Stomach (tissue), 9 donors: ENCODE results near the gene CAND2. TPM values are rescaled to one million over a fixed set of nuclear protein-coding genes. Genes with fewer than 3 reads are reported as not detected.

Experiments
- DNase-seq, 2 donors: peaks; one replicate each; pipeline versions ENCODE4 v3.0.0 to v3.0.0-alpha.2; 2013 to 2019
- H3K27ac ChIP-seq, 5 donors: fragments of 200-600 bp in 4 of 5; sonication (generic) in 4 of 5; one replicate each; pipeline ENCODE4 v1.5.1; 2013 to 2019; ENCODE audit warnings: mild to moderate bottlenecking in 1 of 5, moderate library complexity in 1 of 5
- H3K27me3 ChIP-seq, 3 donors: fragments of 200-600 bp; sonication (generic); one replicate each; pipeline ENCODE4 v1.5.1; 2017 to 2019; ENCODE audit warnings: mixed run types in 1 of 3
- H3K36me3 ChIP-seq, 4 donors: fragments of 200-600 bp; sonication (generic); 1 replicate in 3 of 4; 2 replicates in 1 of 4; pipeline ENCODE4 v1.5.1; 2016 to 2019
- H3K4me1 ChIP-seq, 4 donors: fragments of 200-600 bp; sonication (generic); one replicate each; pipeline ENCODE4 v1.5.1; 2016 to 2019
- H3K4me3 ChIP-seq, 4 donors: fragments of 200-600 bp; sonication (generic) in 3 of 4; one replicate each; pipeline ENCODE4 v1.5.1; 2016 to 2019; ENCODE audit warnings: mild to moderate bottlenecking in 1 of 4
- H3K9me3 ChIP-seq, 4 donors: fragments of 200-600 bp; sonication (generic); one replicate each; pipeline ENCODE4 v1.5.1; 2016 to 2019
- EP300 ChIP-seq: sonication (generic); formaldehyde crosslinking; IDR thresholded peaks from one replicate; pipeline ENCODE4 v1.6.1; 2017; ENCODE audit warnings: antibody characterized with exemption
- POLR2A ChIP-seq, 4 donors: fragments of 450-650 bp; IDR thresholded peaks; one replicate each; pipeline ENCODE4 v1.6.1; 2016; ENCODE audit warnings: antibody characterized with exemption in 4 of 4, control low read depth in 2 of 4, mild to moderate bottlenecking in 1 of 4, moderate library complexity in 1 of 4
- POLR2AphosphoS5 ChIP-seq, 3 donors: sonication (generic); formaldehyde crosslinking; IDR thresholded peaks; one replicate each; pipeline ENCODE4 v1.6.1; 2016; ENCODE audit warnings: antibody characterized with exemption in 3 of 3
- WGBS, 5 donors: extraction: QIAGEN DNeasy Blood & Tissue Kit in 3 of 5; methylation state at CpG; one replicate each; pipeline versions ENCODE4 v1.1.5 to v1.1.7; 2013 to 2018; 5-methylcytosine and 5-hydroxymethylcytosine counted together
- intact Hi-C: fragments of 100-400 bp; cut with DNase I; formaldehyde crosslinking; loops from one replicate; pipeline ENCODE4 v1.15.1; 2023; ENCODE audit warnings: low total_unique reads
- polyA plus RNA-seq, 3 donors: library from polyadenylated mRNA; stranded (reverse); fragments of 200-250 nt; gene quantifications; one replicate each; pipeline ENCODE4 v1.2.3, GENCODE V29; 2013
- total RNA-seq, 5 donors: library from RNA; depleted of rRNA; stranded (reverse); fragments of >200 nt; gene quantifications; one replicate each; pipeline versions ENCODE4 v1.1.0 to v1.2.3, GENCODE V29; 2014 to 2016
- TF ChIP-seq, protein P1 (sequence below), 7 experiments: fragments of 450-650 bp in 4 of 7; fragments of 200-600 bp in 3 of 7; sonication (generic) in 3 of 7; IDR thresholded peaks; one replicate each; pipeline ENCODE4 v1.5.1; 2016 to 2019; ENCODE audit warnings: antibody characterized with exemption in 7 of 7, control low read depth in 2 of 7, mild to moderate bottlenecking in 1 of 7
- donor health status: healthy with polysubstance abuse.
- donor health status: Bipolar disorder and iron deficiency.
- donor health status: healthy.

Gene CAND2
- total and polyA plus RNA-seq, 8 donors, result under 0.01 to 5.3 (median 2.8) TPM

- WGBS, 5 donors, result 89 to 96% (median 92%) methylated on average over 5 to 6 of the region's 6 CpGs
- H3K9me3 ChIP-seq, result no peaks in the 10 kb centered on the region
- DNase-seq, result no peak
- peaks cover 6 to 19% (median 15%) of the 10 kb centered on the region in 4 donors for H3K4me1 ChIP-seq
- no peak overlapping the region for H3K4me3 ChIP-seq
- intact Hi-C loops, result no loop called here
- no peaks in the 10 kb centered on the region for H3K27me3 ChIP-seq
- no peak for TF ChIP-seq POLR2AphosphoS5 (IDR thresholded peaks at IDR 0.05)
- no peak for TF ChIP-seq POLR2A (IDR thresholded peaks at IDR 0.05)
- peaks cover 11 to 56% (median 42%) of the 10 kb centered on the region in 4 donors for H3K36me3 ChIP-seq
- no peak overlapping the region for H3K27ac ChIP-seq
These were observed 17.5 kb downstream of the CAND2 start for GRCh38 chr3:12813967-12814366.

DNA sequence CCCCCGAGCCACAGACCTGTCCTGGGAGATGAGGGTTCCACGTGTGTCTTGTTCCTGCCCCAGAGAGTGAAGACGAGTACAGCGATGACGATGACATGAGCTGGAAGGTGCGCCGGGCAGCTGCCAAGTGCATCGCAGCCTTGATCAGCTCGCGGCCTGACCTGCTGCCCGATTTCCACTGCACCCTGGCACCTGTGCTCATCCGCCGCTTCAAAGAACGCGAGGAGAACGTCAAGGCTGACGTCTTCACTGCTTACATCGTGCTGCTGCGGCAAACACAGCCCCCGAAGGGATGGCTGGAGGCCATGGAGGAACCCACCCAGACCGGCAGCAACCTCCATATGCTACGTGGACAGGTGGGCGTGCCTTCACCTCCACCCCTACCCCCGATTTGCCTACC lies 18.6 kb downstream of the CAND2 start:
- intact Hi-C loops, result no loop called here

DNA sequence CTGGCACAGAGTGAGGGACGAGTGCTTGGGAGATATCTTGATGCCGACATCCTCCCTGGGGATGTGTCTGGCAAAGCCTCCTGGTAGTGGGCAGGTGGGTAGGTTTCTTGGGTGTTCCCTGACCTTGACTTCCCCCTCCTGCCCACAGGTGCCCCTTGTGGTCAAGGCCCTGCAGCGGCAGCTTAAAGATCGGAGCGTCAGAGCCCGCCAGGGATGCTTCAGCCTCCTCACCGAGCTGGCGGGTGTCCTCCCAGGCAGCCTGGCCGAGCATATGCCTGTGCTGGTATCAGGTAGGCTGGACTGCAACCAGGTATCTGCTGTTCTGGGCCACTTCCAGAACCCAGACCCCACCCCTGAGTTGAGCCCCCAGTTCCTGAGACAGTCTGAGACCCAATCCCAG lies 19.2 kb downstream of the CAND2 start:
- Histone ChIP-seq H3K9me3 (no peaks in the 10 kb centered on the region), H3K27me3 (no peaks in the 10 kb centered on the region), H3K36me3 (peaks cover 11 to 72% (median 52%) of the 10 kb centered on the region in 4 donors), H3K4me3 (no peak overlapping the region), H3K27ac (no peak overlapping the region), H3K4me1 (peaks cover 0 to 5% (median 4%) of the 10 kb centered on the region in 4 donors)
- WGBS, 5 donors, result 84 to 95% (median 88%) methylated on average over 8 to 9 of the region's 9 CpGs
- no peak for DNase-seq
- TF ChIP-seq, protein P1, sequence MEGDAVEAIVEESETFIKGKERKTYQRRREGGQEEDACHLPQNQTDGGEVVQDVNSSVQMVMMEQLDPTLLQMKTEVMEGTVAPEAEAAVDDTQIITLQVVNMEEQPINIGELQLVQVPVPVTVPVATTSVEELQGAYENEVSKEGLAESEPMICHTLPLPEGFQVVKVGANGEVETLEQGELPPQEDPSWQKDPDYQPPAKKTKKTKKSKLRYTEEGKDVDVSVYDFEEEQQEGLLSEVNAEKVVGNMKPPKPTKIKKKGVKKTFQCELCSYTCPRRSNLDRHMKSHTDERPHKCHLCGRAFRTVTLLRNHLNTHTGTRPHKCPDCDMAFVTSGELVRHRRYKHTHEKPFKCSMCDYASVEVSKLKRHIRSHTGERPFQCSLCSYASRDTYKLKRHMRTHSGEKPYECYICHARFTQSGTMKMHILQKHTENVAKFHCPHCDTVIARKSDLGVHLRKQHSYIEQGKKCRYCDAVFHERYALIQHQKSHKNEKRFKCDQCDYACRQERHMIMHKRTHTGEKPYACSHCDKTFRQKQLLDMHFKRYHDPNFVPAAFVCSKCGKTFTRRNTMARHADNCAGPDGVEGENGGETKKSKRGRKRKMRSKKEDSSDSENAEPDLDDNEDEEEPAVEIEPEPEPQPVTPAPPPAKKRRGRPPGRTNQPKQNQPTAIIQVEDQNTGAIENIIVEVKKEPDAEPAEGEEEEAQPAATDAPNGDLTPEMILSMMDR (IDR thresholded peaks at IDR 0.05), result no peak
- TF ChIP-seq EP300, result no peak
- no peak for TF ChIP-seq POLR2A (IDR thresholded peaks at IDR 0.05)
- TF ChIP-seq POLR2AphosphoS5 (IDR thresholded peaks at IDR 0.05), result no peak
- intact Hi-C loops, result no loop called here

More for the DNA sequence above, 18.6 kb downstream of the CAND2 start:
- H3K9me3 ChIP-seq, result no peaks in the 10 kb centered on the region
- DNase-seq, result no peak
- H3K4me1 ChIP-seq, result peaks cover 0 to 9% (median 8%) of the 10 kb centered on the region in 4 donors
- no peaks in the 10 kb centered on the region for H3K27me3 ChIP-seq
- H3K4me3 ChIP-seq, result no peak overlapping the region
- no peak overlapping the region for H3K27ac ChIP-seq
- TF ChIP-seq EP300 (no peak), POLR2A (IDR thresholded peaks at IDR 0.05) (no peak), POLR2AphosphoS5 (IDR thresholded peaks at IDR 0.05) (no peak)
- TF ChIP-seq, protein P1 (IDR thresholded peaks at IDR 0.05), result no peak
- 90 to 94% (median 94%) methylated on average over 22 to 24 of the region's 24 CpGs for WGBS, 5 donors
- H3K36me3 ChIP-seq, result peaks cover 11 to 65% (median 47%) of the 10 kb centered on the region in 4 donors

DNA sequence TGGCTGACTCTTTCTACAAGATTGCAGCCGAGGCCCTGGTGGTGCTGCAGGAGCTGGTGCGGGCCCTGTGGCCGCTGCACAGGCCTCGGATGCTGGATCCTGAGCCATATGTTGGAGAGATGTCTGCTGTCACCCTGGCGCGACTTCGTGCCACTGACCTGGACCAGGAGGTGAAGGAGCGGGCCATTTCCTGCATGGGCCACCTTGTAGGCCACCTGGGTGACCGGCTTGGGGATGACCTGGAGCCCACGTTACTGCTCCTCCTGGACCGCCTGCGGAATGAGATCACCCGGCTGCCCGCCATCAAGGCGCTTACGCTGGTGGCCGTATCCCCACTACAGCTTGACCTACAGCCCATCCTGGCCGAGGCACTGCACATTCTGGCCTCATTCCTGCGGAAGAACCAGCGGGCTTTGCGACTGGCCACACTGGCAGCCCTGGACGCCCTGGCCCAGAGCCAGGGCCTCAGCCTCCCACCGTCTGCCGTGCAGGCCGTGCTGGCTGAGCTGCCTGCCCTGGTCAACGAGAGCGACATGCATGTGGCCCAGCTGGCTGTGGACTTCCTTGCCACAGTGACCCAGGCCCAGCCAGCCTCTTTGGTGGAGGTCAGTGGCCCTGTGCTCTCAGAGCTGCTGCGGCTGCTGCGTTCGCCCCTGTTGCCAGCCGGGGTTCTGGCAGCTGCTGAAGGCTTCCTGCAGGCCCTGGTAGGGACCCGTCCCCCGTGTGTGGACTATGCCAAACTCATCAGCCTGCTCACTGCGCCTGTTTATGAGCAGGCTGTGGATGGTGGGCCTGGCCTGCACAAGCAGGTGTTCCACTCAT lies 20.3 kb downstream of the CAND2 start:
- Histone ChIP-seq H3K4me1 (no peaks in the 10 kb centered on the region), H3K27ac (no peak overlapping the region), H3K4me3 (no peak overlapping the region), H3K36me3 (peaks cover 11 to 79% (median 52%) of the 10 kb centered on the region in 4 donors), H3K27me3 (no peaks in the 10 kb centered on the region), H3K9me3 (no peaks in the 10 kb centered on the region)
- intact Hi-C loops, result no loop called here
- TF ChIP-seq EP300 (no peak), POLR2A (IDR thresholded peaks at IDR 0.05) (no peak), POLR2AphosphoS5 (IDR thresholded peaks at IDR 0.05) (no peak)
- TF ChIP-seq, protein P1 (IDR thresholded peaks at IDR 0.05), result no peak
- no peak for DNase-seq
- WGBS, 5 donors, result 94 to 96% (median 95%) methylated on average over 22 to 34 of the region's 34 CpGs

DNA sequence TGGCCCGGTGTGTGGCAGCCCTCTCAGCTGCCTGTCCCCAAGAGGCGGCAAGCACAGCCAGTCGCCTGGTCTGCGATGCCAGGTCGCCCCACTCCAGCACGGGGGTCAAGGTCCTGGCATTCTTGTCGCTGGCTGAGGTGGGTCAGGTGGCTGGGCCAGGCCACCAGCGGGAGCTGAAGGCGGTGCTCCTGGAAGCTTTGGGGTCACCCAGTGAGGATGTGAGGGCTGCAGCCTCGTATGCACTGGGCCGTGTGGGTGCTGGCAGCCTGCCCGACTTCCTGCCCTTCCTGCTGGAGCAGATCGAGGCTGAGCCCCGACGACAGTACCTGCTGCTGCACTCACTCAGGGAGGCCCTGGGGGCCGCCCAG lies 20.8 kb downstream of the CAND2 start:
- 55 to 83% (median 59%) methylated on average over 1 to 16 of the region's 16 CpGs for WGBS, 5 donors
- Histone ChIP-seq H3K36me3 (peaks cover 11 to 80% (median 52%) of the 10 kb centered on the region in 4 donors), H3K9me3 (no peaks in the 10 kb centered on the region), H3K27me3 (no peaks in the 10 kb centered on the region), H3K4me1 (no peaks in the 10 kb centered on the region), H3K4me3 (no peak overlapping the region), H3K27ac (no peak overlapping the region)
- intact Hi-C loops, result no loop called here
- DNase-seq, result no peak
- no peak for TF ChIP-seq POLR2AphosphoS5 (IDR thresholded peaks at IDR 0.05)
- TF ChIP-seq EP300, result no peak
- no peak for TF ChIP-seq POLR2A (IDR thresholded peaks at IDR 0.05)
- TF ChIP-seq, protein P1 (IDR thresholded peaks at IDR 0.05), result no peak
